ENCODE results near the gene FRAS1.

The FRAS1 gene

GRCh38 chr4:78379991-78380729 is 323.0 kb downstream of the FRAS1 start:
- DNase-seq: no peak

- no peak for DNase-seq
Measured at GRCh38 chr4:78386679-78387078, 329.6 kb downstream of the FRAS1 start.

GRCh38 chr4:78395642-78396041 is 338.5 kb downstream of the FRAS1 start:
- no peak for DNase-seq

- DNase-seq: no peak
Measured at GRCh38 chr4:78396613-78397291, 339.6 kb downstream of the FRAS1 start.

DNA sequence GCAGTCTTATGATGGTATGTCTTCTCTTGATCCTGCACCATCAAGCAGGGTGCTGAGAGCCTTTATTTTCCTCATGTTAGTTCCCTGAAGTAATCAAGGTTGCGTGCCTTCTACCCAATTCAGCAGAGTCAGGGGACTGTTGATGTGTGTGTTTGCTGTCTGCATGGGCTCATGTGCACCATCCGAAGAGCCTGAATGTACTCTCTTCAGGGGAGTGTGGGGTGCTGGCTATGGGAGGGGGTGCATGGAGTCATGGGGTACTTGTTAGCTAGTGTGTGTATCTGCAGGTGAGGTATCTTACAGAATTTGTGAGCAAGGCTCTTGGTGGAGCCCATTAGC is 340.1 kb downstream of the FRAS1 start:
- no peak for DNase-seq

DNA sequence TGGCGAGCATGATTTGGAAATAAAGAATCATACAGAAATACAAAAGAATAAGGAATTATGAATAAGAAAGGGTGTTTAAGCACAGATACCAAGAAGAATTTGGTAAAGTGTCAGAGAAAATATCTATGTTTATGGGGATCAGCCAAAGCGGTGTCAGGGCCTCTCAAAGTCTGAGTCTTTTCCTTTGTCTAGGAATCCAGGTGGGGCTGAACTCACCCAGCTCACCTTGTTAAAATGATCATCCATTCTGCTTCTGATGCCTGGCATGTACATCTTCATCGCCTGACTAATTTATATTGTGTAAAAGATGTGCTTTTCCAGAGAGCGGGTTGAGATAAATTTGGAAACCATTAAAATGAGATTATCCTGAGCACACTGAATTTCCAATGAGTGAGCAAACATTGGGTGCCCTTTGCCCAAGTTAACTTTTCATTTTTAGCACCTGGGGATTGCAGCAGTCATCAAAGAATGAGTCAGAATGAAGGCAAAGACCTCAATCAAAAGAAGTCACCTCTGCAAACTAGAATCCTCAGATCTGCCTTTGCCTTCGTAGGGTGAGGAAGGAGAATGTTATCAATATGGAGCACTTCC is 352.6 kb downstream of the FRAS1 start:
- no peak for DNase-seq

DNA sequence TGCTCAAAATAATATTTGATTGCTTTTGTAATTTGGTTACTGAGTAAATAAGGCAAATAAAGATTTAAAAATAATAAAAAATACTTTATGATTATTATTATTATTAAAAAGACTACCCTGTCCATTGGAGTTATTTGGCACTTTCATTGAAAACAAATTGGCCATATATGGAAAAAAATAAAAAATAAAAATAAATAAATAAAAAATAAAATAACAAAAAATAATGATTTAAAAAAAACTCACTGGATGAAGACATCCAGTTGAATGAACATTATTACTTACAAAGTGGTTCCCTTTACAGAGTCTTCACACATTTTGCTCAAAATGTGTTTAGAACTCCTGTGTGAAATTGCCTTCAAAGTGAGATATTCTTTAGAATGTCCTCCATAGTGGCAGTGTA is 353.1 kb downstream of the FRAS1 start:
- DNase-seq: no peak

- no peak for DNase-seq
Measured at GRCh38 chr4:78410676-78411075, 353.6 kb downstream of the FRAS1 start.

DNA sequence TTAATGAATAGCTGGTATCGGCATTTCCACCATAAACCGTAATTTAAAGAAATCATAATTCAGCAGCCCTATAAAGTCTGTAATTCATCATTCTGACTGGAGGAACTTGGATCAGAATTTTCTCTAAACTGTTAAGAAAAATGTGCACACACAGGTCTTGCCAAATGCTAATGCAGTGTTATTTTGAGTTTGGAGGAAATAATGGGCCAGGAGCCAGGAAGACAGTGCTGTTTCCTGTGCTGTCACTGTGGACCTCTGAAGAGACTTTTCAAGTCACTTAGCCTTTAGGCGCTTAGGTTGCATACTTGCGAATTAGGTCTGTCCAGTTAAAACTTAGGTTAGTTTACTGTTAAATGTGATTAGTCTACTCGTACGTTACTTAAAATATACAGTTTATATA is 357.0 kb downstream of the FRAS1 start:
- DNase-seq: no peak

DNA sequence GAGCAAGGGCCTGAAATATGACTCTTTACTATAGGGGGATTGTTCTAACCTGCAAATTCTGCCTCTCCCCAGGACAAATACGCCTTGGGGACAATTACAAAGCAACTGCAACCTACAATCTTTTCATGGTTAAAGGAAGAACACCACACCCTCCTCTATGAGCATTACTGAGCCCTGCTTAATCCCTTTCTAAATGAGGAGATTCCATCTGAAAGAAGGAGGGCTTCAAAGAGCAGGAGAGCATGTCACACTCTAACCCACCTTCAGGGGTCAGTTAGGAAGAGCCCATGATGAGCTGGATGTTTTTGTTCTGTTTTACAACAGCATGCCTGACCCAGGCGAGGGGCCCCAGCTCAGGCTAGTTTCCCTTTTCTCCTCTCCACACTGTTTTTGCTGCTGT is 360.5 kb downstream of the FRAS1 start:
- DNase-seq: no peak

GRCh38 chr4:78418406-78418805 is 361.3 kb downstream of the FRAS1 start:
- no peak for DNase-seq

DNA sequence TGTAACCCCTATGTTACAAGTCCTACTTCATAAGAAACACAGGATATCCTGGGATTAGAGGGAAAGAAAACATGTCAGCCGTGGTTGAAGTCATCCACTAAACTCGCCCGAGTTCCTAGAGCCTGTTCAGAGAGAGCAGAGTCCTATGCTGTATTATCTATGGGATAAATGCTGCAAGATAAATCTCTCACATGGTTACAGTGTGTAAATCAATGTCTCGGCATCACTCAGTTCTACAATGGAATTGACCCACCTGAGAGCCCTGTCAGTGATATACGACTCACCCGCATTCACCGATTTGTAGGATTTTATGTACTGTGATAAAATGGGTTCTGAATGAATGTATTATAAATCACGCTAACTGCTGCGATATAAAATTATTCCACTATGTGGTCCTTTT is 366.7 kb downstream of the FRAS1 start:
- DNase-seq: no peak

GRCh38 chr4:78424461-78424860 is 367.3 kb downstream of the FRAS1 start:
- DNase-seq: no peak

- DNase-seq: no peak
Measured at GRCh38 chr4:78426972-78427371, 369.8 kb downstream of the FRAS1 start.

- DNase-seq: no peak
Measured at GRCh38 chr4:78428996-78429395, 371.9 kb downstream of the FRAS1 start.

GRCh38 chr4:78432896-78433295 is 375.8 kb downstream of the FRAS1 start:
- DNase-seq: no peak

GRCh38 chr4:78437608-78438088 is 380.5 kb downstream of the FRAS1 start:
- no peak for DNase-seq

DNA sequence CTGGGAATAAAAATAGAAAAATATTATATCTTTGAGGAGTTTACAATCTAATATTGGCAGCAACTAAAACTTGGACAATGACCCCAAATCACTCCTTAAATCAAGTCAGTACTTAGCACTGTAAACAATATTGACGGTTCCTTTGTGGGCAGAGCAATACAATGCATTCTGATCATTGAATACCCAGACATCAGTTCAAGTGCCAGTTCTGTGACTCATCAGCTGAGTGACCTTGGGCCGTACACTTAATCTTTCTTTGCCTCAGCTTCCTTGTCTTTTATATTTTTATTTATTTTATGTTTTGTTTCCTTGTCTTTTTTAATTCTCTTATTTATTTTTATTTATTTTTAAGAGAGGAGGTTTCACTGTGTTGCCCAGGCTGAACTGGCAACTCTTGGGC is 382.2 kb downstream of the FRAS1 start:
- no peak for DNase-seq

DNA sequence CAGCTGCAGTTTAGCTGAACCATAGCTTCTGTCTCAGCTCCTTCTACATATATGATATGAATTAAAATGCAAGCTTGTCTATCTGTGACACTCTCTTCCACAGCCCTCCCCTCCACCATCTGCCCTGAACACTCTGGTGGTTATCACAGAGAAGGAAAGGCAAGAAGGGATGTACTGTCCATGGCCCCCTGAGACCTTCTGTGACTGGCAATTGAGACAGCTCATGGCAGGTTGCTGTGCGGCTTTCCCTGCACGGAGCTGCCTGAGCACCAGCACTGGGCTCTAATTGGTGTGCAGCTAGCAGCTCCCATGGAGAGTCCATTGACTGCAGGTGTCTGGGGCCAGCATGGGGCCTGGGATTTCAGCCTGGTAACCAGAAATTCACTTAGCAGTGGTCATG is 384.6 kb downstream of the FRAS1 start:
- DNase-seq: no peak

DNA sequence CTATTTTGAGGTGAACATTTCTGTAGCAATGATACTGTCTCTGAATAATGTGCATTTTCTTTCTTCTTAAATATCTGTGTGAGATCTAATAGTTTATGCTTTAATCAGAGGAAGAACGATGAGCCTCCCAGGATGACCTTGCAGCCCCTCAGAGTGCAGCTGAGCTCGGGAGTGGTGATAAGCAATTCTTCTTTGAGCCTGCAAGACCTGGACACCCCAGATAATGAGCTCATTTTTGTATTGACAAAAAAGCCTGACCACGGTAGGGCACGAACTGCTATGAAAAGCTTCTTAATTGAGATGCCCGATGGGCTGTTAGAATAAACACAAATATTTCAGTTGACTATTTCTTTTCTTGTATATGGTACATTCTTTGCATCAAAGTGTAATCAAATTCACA is 389.5 kb downstream of the FRAS1 start:
- DNase-seq: no peak

GRCh38 chr4:78451407-78451806 is 394.3 kb downstream of the FRAS1 start:
- no peak for DNase-seq

GRCh38 chr4:78454016-78454415 is 396.9 kb downstream of the FRAS1 start:
- DNase-seq: no peak

- no peak for DNase-seq
Measured at GRCh38 chr4:78457751-78458150, 400.6 kb downstream of the FRAS1 start.

DNA sequence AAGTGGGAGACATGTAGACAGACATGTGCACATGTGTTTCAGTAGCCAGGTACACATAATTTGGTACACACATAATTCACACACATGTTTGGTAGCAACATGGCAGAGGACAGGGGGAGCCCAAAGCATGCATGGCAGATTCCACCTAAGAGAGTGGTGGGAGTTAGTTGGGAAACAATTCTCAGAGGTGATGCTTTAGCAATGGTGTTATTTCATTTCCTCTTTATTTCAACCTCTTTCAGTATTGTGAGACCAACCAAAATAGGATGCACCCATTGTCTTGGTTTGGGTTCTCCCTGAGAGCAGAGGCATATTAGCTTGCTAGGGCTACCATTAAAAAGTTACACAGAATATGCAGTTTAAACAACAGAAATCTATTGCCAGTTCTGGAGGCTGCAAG is 402.2 kb downstream of the FRAS1 start:
- DNase-seq: no peak
